Retinal pigment epithelial cell (primary cell): ENCODE data around the gene DEPDC1B.
"Not testable (repeated sequence)": the region's sequence is repeated elsewhere in the genome, so short reads cannot be mapped to it uniquely, and the experiment has no call there.

Experiments
- DNase-seq: peaks from one replicate; pipeline ENCODE4 v3.0.0-alpha.2; 2010; ENCODE audit warnings: low read depth
- H3K4me3 ChIP-seq: 2 replicates; pipeline ENCODE4 v1.5.1; 2011; ENCODE audit warnings: mild to moderate bottlenecking, low read length, control low read depth, moderate library complexity
- CTCF ChIP-seq: conservative IDR thresholded peaks from 2 replicates; pipeline ENCODE4 v1.5.1; 2011; ENCODE audit warnings: low read depth, low read length, control low read depth, inconsistent platforms

DEPDC1B gene

GRCh38 chr5:60598424-60598823 is 101.5 kb downstream of the DEPDC1B start:
- no peak for DNase-seq
- no peak overlapping the region for H3K4me3 ChIP-seq
- no peak for TF ChIP-seq CTCF

GRCh38 chr5:60597572-60598320 is 102.2 kb downstream of the DEPDC1B start:
- TF ChIP-seq CTCF, result no peak
- H3K4me3 ChIP-seq, result no peak overlapping the region
- no peak for DNase-seq

GRCh38 chr5:60594715-60595477 is 105.1 kb downstream of the DEPDC1B start:
- no peak for DNase-seq
- no peak for TF ChIP-seq CTCF

GRCh38 chr5:60590172-60590571 is 109.8 kb downstream of the DEPDC1B start:
- TF ChIP-seq CTCF, result no peak
- no peak overlapping the region for H3K4me3 ChIP-seq
- no peak for DNase-seq

More at GRCh38 chr5:60594715-60595477, 105.1 kb downstream of the DEPDC1B start:
- no peak overlapping the region for H3K4me3 ChIP-seq

- DNase-seq, result not testable (repeated sequence)
Measured at GRCh38 chr5:60587312-60587711, 112.7 kb downstream of the DEPDC1B start.

GRCh38 chr5:60586307-60586901 is 113.6 kb downstream of the DEPDC1B start:
- no peak overlapping the region for H3K4me3 ChIP-seq
- TF ChIP-seq CTCF, result peak; percentile 40
- no peak for DNase-seq

More at GRCh38 chr5:60587312-60587711, 112.7 kb downstream of the DEPDC1B start:
- not testable (repeated sequence) for H3K4me3 ChIP-seq

- no peak for TF ChIP-seq CTCF
- H3K4me3 ChIP-seq, result no peak overlapping the region
- no peak for DNase-seq
Measured at GRCh38 chr5:60585618-60586017, 114.3 kb downstream of the DEPDC1B start.
